CD4-positive, alpha-beta memory T cell (primary cell): Measurements from ENCODE around the gene PRIM2. TPM values are rescaled to one million over a fixed set of nuclear protein-coding genes. Genes with fewer than 3 reads are reported as not detected.
"Not testable (repeated sequence)": the region's sequence is repeated elsewhere in the genome, so short reads cannot be mapped to it uniquely, and the experiment has no call there.

Source experiments
- CTCF ChIA-PET: fragments of 350-600 bp; sonication (Branson Sonifier 250); formaldehyde crosslinking; loops from one replicate; lab custom pipeline; 2021; ENCODE audit warnings: inconsistent platforms; ENCODE audit not compliant: partially characterized antibody; lab: Charles Lee
- POLR2A ChIA-PET: fragments of 350-600 bp; sonication (Branson Sonifier 250); formaldehyde crosslinking; loops from one replicate; lab custom pipeline; 2021; ENCODE audit not compliant: partially characterized antibody; lab: Charles Lee
- DNase-seq, 5 donors: peaks; one replicate each; pipeline versions ENCODE4 v3.0.0 to v3.0.0-alpha.2; 2020 to 2022; ENCODE audit warnings: mixed read lengths in 1 of 5
- H3K27ac ChIP-seq: one replicate; pipeline ENCODE4 v1.7.0; 2013; ENCODE audit warnings: low read depth, low read length
- H3K27me3 ChIP-seq: 2 replicates; pipeline ENCODE4 v1.7.0; 2013; ENCODE audit warnings: mild to moderate bottlenecking, low read length, moderate library complexity; ENCODE audit not compliant: insufficient read depth
- H3K36me3 ChIP-seq: 2 replicates; pipeline ENCODE4 v1.7.0; 2013; ENCODE audit warnings: mild to moderate bottlenecking, low read length, moderate library complexity; ENCODE audit not compliant: insufficient read depth
- H3K4me1 ChIP-seq: 2 replicates; pipeline ENCODE4 v1.7.0; 2013; ENCODE audit warnings: mild to moderate bottlenecking, low read length, moderate library complexity; ENCODE audit not compliant: insufficient read depth
- H3K4me3 ChIP-seq, 2 donors: one replicate each; pipeline ENCODE4 v1.7.0; 2013; ENCODE audit warnings: low read length in 2 of 2, mild to moderate bottlenecking in 1 of 2
- H3K9me3 ChIP-seq, 2 donors: one replicate each; pipeline ENCODE4 v1.7.0; 2013; ENCODE audit warnings: low read length in 2 of 2, control low read depth in 1 of 2; ENCODE audit not compliant: control insufficient read depth in 1 of 2
- H3K27ac Mint-ChIP-seq, 7 donors: one replicate each; pipeline ENCODE4 v1.8.0; 2020 to 2021; ENCODE audit warnings: mixed read lengths in 7 of 7, mild to moderate bottlenecking in 6 of 7, inconsistent platforms in 3 of 7, moderate library complexity in 3 of 7
- H3K27me3 Mint-ChIP-seq, 2 donors: one replicate each; pipeline ENCODE4 v1.8.0; 2020 to 2021; ENCODE audit warnings: mixed read lengths in 2 of 2
- H3K36me3 Mint-ChIP-seq, 2 donors: one replicate each; pipeline ENCODE4 v1.8.0; 2020 to 2021; ENCODE audit warnings: mixed read lengths in 2 of 2, inconsistent platforms in 1 of 2, mild to moderate bottlenecking in 1 of 2
- H3K4me1 Mint-ChIP-seq, 4 donors: one replicate each; pipeline ENCODE4 v1.8.0; 2020 to 2021; ENCODE audit warnings: mixed read lengths in 4 of 4, mild to moderate bottlenecking in 1 of 4
- H3K4me3 Mint-ChIP-seq, 8 donors: one replicate each; pipeline ENCODE4 v1.8.0; 2020 to 2021; ENCODE audit warnings: mixed read lengths in 8 of 8, mild to moderate bottlenecking in 7 of 8, moderate library complexity in 6 of 8, inconsistent platforms in 3 of 8
- H3K9me3 Mint-ChIP-seq, 8 donors: one replicate each; pipeline ENCODE4 v1.8.0; 2020 to 2021; ENCODE audit warnings: mixed read lengths in 8 of 8, mild to moderate bottlenecking in 5 of 8, inconsistent platforms in 3 of 8, moderate library complexity in 1 of 8
- intact Hi-C: fragments of 100-400 bp; cut with micrococcal nuclease; formaldehyde crosslinking; loops from one replicate; pipeline ENCODE4 v1.15.1; 2023
- polyA plus RNA-seq, 2 donors: library from polyadenylated mRNA; unstranded; fragments of 300-500 nt; fragmentation: Illumina TruSeq; gene quantifications; one replicate each; pipeline ENCODE4 v1.2.3, GENCODE V29; 2021
- total RNA-seq, 2 experiments: library from RNA; stranded (reverse); gene quantifications; one replicate each; pipeline ENCODE4 v1.2.3, GENCODE V29; 2021

Gene PRIM2
- total and polyA plus RNA-seq, 4 experiments from 2014 or later, result 8.3 to 12.8 (median 10.4) TPM

- H3K27ac Mint-ChIP-seq, result not testable (repeated sequence)
These were observed 341.1 kb downstream of the PRIM2 start for GRCh38 chr6:57658526-57658925.

GRCh38 chr6:57659794-57660193 lies 342.4 kb downstream of the PRIM2 start:
- H3K4me3 Mint-ChIP-seq, DNase-seq, intact Hi-C loops, H3K36me3 ChIP-seq, H3K36me3 Mint-ChIP-seq, H3K9me3 Mint-ChIP-seq, H3K4me3 ChIP-seq, CTCF ChIA-PET, POLR2A ChIA-PET, H3K27ac Mint-ChIP-seq, H3K27me3 ChIP-seq, H3K27me3 Mint-ChIP-seq, H3K4me1 ChIP-seq, H3K9me3 ChIP-seq, H3K27ac ChIP-seq, H3K4me1 Mint-ChIP-seq: not testable (repeated sequence)

More at GRCh38 chr6:57658526-57658925, 341.1 kb downstream of the PRIM2 start:
- intact Hi-C loops, H3K9me3 ChIP-seq, H3K36me3 Mint-ChIP-seq, H3K36me3 ChIP-seq, CTCF ChIA-PET, H3K27ac ChIP-seq, H3K9me3 Mint-ChIP-seq, H3K27me3 ChIP-seq, H3K27me3 Mint-ChIP-seq, H3K4me1 ChIP-seq, DNase-seq, H3K4me3 Mint-ChIP-seq, POLR2A ChIA-PET, H3K4me3 ChIP-seq, H3K4me1 Mint-ChIP-seq: not testable (repeated sequence)

GRCh38 chr6:57660940-57661339 lies 343.5 kb downstream of the PRIM2 start:
- H3K27me3 ChIP-seq, H3K4me3 ChIP-seq, H3K36me3 Mint-ChIP-seq, H3K4me1 Mint-ChIP-seq, H3K9me3 Mint-ChIP-seq, H3K27ac ChIP-seq, CTCF ChIA-PET, H3K9me3 ChIP-seq, H3K27ac Mint-ChIP-seq, H3K27me3 Mint-ChIP-seq, H3K4me3 Mint-ChIP-seq, POLR2A ChIA-PET, H3K4me1 ChIP-seq, H3K36me3 ChIP-seq, intact Hi-C loops, DNase-seq: not testable (repeated sequence)

- H3K36me3 Mint-ChIP-seq, DNase-seq, H3K4me1 Mint-ChIP-seq, H3K4me3 Mint-ChIP-seq, H3K27me3 ChIP-seq, H3K4me3 ChIP-seq, H3K4me1 ChIP-seq, CTCF ChIA-PET, H3K9me3 Mint-ChIP-seq, POLR2A ChIA-PET, H3K27ac Mint-ChIP-seq, H3K9me3 ChIP-seq, H3K27me3 Mint-ChIP-seq, intact Hi-C loops, H3K27ac ChIP-seq, H3K36me3 ChIP-seq: not testable (repeated sequence)
These were observed 350.7 kb downstream of the PRIM2 start for GRCh38 chr6:57668108-57668507.

GRCh38 chr6:57671237-57671636 lies 353.8 kb downstream of the PRIM2 start:
- POLR2A ChIA-PET, result not testable (repeated sequence)

GRCh38 chr6:57671937-57672627 lies 354.7 kb downstream of the PRIM2 start:
- DNase-seq, intact Hi-C loops, H3K36me3 ChIP-seq, H3K4me1 ChIP-seq, CTCF ChIA-PET, POLR2A ChIA-PET, H3K9me3 ChIP-seq, H3K27me3 ChIP-seq, H3K4me3 Mint-ChIP-seq, H3K27me3 Mint-ChIP-seq, H3K36me3 Mint-ChIP-seq, H3K4me3 ChIP-seq, H3K27ac ChIP-seq, H3K4me1 Mint-ChIP-seq, H3K27ac Mint-ChIP-seq: not testable (repeated sequence)
- peaks cover 0 to 11% (median 2%) of the 10 kb centered on the region in 8 donors for H3K9me3 Mint-ChIP-seq

More at GRCh38 chr6:57671237-57671636, 353.8 kb downstream of the PRIM2 start:
- H3K27ac ChIP-seq, CTCF ChIA-PET, H3K36me3 ChIP-seq, H3K36me3 Mint-ChIP-seq, DNase-seq, H3K27me3 ChIP-seq, H3K4me1 ChIP-seq, H3K9me3 ChIP-seq, H3K4me1 Mint-ChIP-seq, H3K27ac Mint-ChIP-seq, H3K4me3 Mint-ChIP-seq, H3K4me3 ChIP-seq, H3K9me3 Mint-ChIP-seq, intact Hi-C loops, H3K27me3 Mint-ChIP-seq: not testable (repeated sequence)

GRCh38 chr6:57673281-57673680 lies 355.9 kb downstream of the PRIM2 start:
- H3K9me3 Mint-ChIP-seq, DNase-seq, H3K36me3 ChIP-seq, H3K4me1 Mint-ChIP-seq, POLR2A ChIA-PET, H3K27ac Mint-ChIP-seq, CTCF ChIA-PET, H3K4me3 Mint-ChIP-seq, H3K4me3 ChIP-seq, H3K36me3 Mint-ChIP-seq, H3K27me3 ChIP-seq, intact Hi-C loops, H3K27ac ChIP-seq, H3K4me1 ChIP-seq, H3K27me3 Mint-ChIP-seq, H3K9me3 ChIP-seq: not testable (repeated sequence)

- CTCF ChIA-PET, H3K27me3 ChIP-seq, intact Hi-C loops, DNase-seq, H3K9me3 Mint-ChIP-seq, H3K4me3 Mint-ChIP-seq, H3K4me1 Mint-ChIP-seq, H3K27ac Mint-ChIP-seq, POLR2A ChIA-PET, H3K27ac ChIP-seq, H3K36me3 ChIP-seq, H3K4me3 ChIP-seq, H3K9me3 ChIP-seq, H3K36me3 Mint-ChIP-seq, H3K4me1 ChIP-seq: not testable (repeated sequence)
- peaks cover 7 to 10% of the 10 kb centered on the region in 2 donors for H3K27me3 Mint-ChIP-seq
These were observed 358.0 kb downstream of the PRIM2 start for GRCh38 chr6:57675386-57675785.
